Hippocampal formation (tissue), 2 donors: ENCODE measurements around the gene MYO3B.
"Not testable (repeated sequence)": the region's sequence is repeated elsewhere in the genome, so short reads cannot be mapped to it uniquely, and the experiment has no call there.

Experiments
- DNase-seq, 2 donors: peaks; one replicate each; lab custom pipeline; 2025; lab: John Stamatoyannopoulos, UW

The MYO3B gene

GRCh38 chr2:170467568-170468422, 289.8 kb downstream of the MYO3B start:
- no peak for DNase-seq

GRCh38 chr2:170468557-170468956, 290.6 kb downstream of the MYO3B start:
- DNase-seq, result no peak

DNA sequence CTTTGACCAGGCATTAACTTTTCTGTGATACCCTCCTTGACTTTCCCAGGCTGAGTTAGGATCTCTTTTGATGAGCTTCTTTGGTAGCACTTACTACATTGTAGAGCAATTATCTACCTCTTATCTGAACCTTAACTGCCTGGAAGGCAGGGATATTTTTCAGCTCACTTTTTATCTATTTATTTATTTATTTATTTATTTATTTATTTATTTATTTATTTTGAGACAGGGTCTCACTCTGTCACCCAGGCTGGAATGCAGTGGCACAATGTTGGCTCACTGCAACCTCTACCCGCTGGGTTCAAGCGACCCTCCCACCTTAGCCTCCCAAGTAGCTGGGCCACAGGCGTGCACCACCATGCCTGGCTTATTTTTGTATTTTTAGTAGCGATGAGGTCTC, 294.6 kb downstream of the MYO3B start:
- DNase-seq, result not testable (repeated sequence)

DNA sequence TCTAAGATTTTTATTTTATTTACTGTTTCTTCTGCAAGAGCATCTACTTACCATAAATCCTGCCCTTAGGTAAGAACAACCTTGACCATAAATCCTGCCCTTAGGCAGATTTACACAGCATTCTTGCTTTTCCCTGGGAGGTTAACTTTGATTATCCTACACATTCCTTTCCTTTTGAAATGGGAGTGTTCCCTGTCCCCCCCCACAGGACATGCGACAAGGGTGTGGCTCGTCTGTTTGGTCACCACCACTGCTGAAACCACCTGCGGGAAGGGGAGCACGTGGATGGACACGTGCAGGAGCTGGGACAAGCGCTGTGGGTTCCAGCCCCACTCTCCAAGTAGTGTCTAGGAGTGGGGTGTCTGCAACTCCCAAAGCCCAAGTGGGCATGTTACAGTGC, 297.9 kb downstream of the MYO3B start:
- no peak for DNase-seq

DNA sequence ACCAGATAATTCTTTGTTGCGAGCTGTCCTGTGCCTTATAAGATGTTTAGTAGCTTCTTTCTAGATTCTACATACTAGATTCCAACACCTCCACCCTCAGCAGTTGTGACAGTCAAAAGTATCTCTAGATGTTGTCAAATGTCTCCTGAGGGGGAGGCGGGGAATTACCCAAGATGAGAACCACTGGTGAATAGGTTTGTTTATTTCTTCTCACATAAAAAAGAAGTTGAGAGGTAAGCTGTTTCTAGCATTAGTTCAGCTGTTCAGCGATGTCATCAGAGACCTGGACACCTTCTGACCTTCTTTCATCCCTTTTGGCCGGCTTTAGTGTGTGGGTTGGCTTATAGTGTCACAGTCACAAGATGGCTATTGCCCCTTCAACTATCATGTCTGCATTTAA, 299.7 kb downstream of the MYO3B start:
- DNase-seq, result no peak

DNA sequence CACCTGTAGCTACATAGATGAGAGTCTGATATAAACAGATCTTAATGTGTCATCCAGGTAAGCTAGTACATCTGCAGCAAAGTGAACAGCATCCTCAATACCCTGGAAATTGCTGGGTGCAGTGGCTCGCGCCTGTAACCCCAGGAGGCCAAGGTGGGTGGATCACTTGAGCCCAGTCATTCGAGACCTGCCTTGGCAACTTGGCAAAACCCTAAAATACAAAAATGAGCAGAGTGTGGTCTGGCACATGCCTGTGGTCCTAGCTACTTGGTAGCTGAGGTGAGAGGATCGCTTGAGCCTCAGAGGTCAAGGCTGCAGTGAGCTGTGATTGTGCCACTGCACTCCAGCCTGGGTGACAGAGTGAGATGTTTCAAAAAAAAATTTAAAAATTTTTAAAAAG, 303.3 kb downstream of the MYO3B start:
- DNase-seq, result no peak

- DNase-seq, result no peak
These were observed 306.6 kb downstream of the MYO3B start for GRCh38 chr2:170484552-170484951.

DNA sequence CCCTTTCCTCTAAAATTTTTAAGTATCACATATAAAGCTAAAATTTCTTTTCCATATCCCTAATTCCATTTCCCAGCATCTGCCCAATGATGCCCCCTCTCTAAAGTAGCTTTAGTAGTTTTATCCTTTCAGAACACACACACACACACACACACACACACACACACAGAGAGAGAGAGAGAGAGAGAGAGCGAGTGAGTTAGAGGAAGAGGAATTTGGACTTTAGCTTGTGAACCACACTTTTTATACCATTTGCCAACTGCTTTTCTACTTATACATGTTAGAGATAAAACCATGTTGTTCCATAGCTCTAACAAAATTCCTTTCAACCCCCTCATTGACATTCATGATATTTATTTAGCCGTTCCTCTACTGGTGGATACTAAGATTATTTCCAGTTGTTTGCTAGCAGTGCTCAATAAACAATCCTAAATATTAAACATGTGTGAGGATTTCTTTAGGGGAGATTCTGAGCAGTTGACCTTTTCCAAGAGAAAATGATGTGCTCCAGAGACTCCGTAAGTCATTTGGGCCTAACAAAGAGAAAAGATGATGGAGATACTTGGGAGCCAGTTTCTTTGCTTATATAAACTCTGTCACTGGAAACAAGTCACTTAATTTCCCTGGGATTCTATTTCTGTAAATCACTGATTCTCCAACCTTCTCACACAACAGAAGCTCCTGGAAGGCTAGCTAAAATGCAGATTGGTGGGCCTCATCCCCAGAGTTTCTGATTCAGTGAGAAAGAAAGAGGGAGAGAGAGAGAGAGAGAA, 307.5 kb downstream of the MYO3B start:
- DNase-seq, result no peak

DNA sequence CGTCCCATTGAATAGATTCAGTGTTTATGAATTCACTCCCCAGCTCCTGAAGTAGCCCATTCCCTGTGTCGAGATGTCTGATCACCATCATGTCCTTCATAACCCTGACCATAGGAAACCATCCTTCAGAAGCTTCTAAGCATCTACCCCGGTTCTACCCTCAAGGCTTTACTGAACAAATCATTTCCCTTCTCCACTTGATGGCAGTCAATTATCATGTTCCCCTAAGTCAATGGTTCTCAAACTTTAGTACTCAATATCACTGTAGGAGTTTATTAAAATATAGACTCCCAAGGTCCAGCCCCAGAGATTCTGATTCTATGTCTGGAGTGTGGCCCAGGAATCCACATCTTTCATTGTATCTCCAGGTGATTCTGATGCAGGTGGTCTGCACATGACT, 308.8 kb downstream of the MYO3B start:
- DNase-seq, result peak in 1 of 2 donors; percentile 27

GRCh38 chr2:170488807-170489206, 310.9 kb downstream of the MYO3B start:
- DNase-seq, result no peak

GRCh38 chr2:170492010-170492409, 314.1 kb downstream of the MYO3B start:
- peak in 1 of 2 donors; percentile 25 for DNase-seq

- no peak for DNase-seq
These were observed 315.6 kb downstream of the MYO3B start for GRCh38 chr2:170493426-170494097.

GRCh38 chr2:170495896-170496295, 317.9 kb downstream of the MYO3B start:
- DNase-seq, result no peak

DNA sequence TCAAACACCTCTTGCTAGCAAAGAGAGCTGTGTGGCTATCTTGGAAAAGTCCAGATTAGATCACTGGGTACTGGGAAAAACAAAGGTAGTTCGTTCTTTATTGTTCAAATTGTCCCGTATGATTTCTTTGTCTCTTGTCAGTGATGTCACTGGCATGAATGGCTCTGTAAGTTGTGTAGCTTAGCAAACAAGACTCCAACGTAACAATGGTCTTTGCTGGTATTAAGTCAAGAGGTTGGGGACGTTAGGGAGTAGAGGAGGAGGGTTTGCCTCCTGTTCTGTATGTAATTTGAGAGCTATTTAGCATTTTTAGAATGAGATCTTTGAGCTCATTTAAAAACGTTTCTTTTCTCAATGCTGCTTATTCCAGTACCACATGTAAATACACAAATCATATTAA, 320.7 kb downstream of the MYO3B start:
- DNase-seq, result no peak

DNA sequence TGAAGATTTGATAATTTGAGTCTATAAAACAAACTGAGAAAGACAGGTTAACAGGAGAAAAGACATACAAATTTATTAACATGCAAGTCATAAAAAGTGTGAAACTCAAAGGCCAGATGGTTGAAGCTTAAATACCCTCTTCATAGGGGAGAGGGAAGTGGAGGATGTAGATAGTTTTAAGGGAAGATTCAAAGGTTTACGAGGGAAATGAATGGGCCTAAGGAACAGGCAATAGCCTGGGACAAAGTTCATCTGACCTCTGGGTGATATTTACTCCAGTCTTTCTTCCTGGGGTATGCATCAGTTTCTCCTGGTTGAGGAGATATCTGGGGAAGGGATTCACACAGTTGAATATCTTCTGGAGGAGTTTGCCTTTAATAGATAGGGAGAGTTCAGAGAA, 322.2 kb downstream of the MYO3B start:
- no peak for DNase-seq

DNA sequence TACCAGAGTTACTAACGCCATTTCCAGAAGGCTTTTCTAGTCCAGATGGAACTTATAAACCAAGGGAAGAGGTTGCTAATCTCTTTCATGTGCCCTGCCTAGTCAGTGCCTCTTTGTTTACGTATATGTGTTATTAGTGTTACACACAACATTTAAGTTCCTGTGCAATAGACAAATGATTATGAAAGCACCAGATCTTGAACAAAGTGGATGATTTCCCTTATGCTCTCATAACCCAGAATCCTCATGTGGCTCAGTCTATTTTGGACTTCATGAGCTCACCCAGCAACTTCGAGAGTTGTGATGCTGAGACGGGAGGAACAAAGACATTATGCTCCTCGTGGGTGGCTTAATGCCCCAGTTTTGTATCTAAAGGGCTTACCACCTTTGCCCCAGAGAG, 322.8 kb downstream of the MYO3B start:
- peak; percentile 17 to 45 for DNase-seq

- no peak for DNase-seq
These were observed 323.6 kb downstream of the MYO3B start for GRCh38 chr2:170501421-170502043.

- no peak for DNase-seq
These were observed 324.6 kb downstream of the MYO3B start for GRCh38 chr2:170502361-170503130.

DNA sequence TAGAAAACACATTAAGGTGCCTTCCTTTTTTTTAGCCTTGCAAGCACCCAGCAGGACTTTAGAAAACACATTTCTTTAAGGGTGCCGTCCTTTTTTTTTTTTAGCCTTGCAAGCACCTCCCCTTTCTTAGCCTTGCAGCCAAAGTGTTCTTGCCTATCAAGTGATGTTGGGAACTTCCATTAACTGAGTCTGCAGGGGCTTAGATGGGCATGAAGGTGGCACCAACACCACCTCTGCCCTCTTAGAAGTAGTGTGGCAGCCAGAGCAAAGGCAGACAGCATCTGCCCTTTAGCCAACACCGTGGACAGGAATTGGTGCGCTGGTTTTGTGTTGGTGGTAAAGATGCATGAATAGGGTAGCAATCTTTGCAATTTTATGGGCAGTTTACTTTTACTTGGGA, 325.6 kb downstream of the MYO3B start:
- DNase-seq, result no peak

DNA sequence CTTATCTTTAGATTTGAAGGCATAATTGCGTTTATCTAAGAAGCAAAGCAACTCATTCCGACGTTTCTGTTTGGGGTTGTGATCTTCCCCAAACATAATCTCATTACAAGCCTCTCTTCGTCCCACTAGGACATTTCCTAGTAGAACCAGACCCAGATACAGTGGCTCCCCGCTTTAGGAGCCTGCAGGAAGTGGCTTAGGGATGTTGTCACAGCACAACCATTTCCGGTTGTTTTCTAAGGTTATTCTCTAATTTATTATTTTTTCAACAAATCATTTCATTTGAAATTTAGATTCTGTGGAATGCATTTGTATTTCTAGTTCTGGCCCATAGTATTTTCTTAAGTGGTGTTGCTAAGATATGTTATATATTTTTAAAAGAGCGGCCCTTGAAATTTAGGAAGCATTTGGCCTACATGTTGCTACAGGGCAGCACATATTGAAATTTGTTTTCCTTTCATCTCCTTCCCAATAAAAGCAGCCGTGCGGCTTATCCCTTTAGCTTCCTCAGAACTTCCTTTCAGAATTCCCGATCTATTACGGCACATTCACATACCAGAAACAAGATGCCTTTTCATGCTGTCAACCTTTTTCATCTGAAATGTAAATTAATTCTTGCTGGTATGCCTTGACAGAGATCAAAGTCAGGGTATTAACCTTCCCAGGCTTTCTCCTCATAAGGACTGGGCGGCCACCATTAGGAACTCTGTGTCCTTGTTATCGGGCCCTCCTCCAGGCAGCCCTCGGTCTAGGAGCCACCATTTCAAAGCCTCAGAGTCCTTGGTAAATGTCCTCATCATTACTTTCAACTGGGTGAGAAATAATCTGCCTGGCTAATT, 326.2 kb downstream of the MYO3B start:
- DNase-seq, result no peak

DNA sequence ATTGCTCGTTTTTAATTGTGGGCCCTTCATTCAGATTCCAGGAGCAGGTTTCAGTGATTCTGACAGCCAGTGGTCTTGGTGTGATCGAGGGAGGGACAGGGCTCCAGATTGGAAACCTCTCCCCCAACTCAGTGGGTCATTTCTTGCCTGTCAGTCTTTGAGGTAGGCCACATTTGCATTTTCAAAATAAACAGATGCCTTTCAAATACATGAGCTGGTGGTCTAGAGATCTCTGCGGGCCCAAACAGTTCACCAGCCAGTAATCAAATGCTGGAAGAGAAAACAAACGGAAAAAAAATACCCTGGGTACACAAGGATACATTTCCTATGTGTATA, 326.8 kb downstream of the MYO3B start:
- no peak for DNase-seq
